GM11168 (cell line): ENCODE measurements around the gene CST7.

Experiments used
- in situ Hi-C: fragments of 300-500 bp; cut with MboI; formaldehyde crosslinking; loops from one replicate; pipeline ENCODE4 v1.12.0; 2022; ENCODE audit warnings: low sequenced_read_pairs; ENCODE audit not compliant: unreplicated experiment

Gene CST7

GRCh38 chr20:24980291-24981053 lies 31.4 kb downstream of the CST7 start:
- in situ Hi-C loops = no loop called here

- in situ Hi-C loops = no loop called here
Measured at GRCh38 chr20:24981282-24981681, 32.2 kb downstream of the CST7 start.

- in situ Hi-C loops = no loop called here
Measured at GRCh38 chr20:24981790-24982189, 32.7 kb downstream of the CST7 start.

- in situ Hi-C loops = no loop called here
Measured at GRCh38 chr20:24983896-24984295, 34.8 kb downstream of the CST7 start.

GRCh38 chr20:24984961-24985640 lies 36.0 kb downstream of the CST7 start:
- in situ Hi-C loops = no loop called here

GRCh38 chr20:24985802-24986201 lies 36.7 kb downstream of the CST7 start:
- in situ Hi-C loops = no loop called here

GRCh38 chr20:24986436-24987015 lies 37.5 kb downstream of the CST7 start:
- in situ Hi-C loops = no loop called here

- in situ Hi-C loops = no loop called here
Measured at GRCh38 chr20:24987244-24987643, 38.2 kb downstream of the CST7 start.

GRCh38 chr20:24987873-24988835 lies 39.1 kb downstream of the CST7 start:
- in situ Hi-C loops = no loop called here

GRCh38 chr20:24989162-24989561 lies 40.1 kb downstream of the CST7 start:
- in situ Hi-C loops = no loop called here

GRCh38 chr20:24990810-24991252 lies 41.8 kb downstream of the CST7 start:
- in situ Hi-C loops = loop anchor here (10.0 kb wide), 1 partner anchor 414 kb away; the partner anchor contains the start of gene GINS1

- in situ Hi-C loops = loop anchor here (10.0 kb wide), 1 partner anchor 413 kb away; the partner anchor contains the start of gene GINS1
Measured at GRCh38 chr20:24991897-24992486, 42.9 kb downstream of the CST7 start.

- in situ Hi-C loops = loop anchor here (10.0 kb wide), 1 partner anchor 412 kb away; the partner anchor contains the start of gene GINS1
Measured at GRCh38 chr20:24992487-24993205, 43.6 kb downstream of the CST7 start, which contains the start of gene APMAP. Gene APMAP, minus strand, starts transcription at chr20:24992751. Its CDS starts 63 bp downstream, at chr20:24992688.

GRCh38 chr20:24993337-24994185 lies 44.5 kb downstream of the CST7 start:
- in situ Hi-C loops = loop anchor here (10.0 kb wide), 1 partner anchor 411 kb away; the partner anchor contains the start of gene GINS1

GRCh38 chr20:24994186-24994465 lies 45.1 kb downstream of the CST7 start:
- in situ Hi-C loops = loop anchor here (10.0 kb wide), 1 partner anchor 411 kb away; the partner anchor contains the start of gene GINS1

- in situ Hi-C loops = loop anchor here (10.0 kb wide), 1 partner anchor 410 kb away; the partner anchor contains the start of gene GINS1
Measured at GRCh38 chr20:24994470-24995368, 45.6 kb downstream of the CST7 start.
